ENCODE data around the gene ABCF1. TPM values are rescaled to one million over a fixed set of nuclear protein-coding genes. Genes with fewer than 3 reads are reported as not detected.

ABCF1 gene
- total RNA-seq, 1 experiment from 2014 or later, result 73.7 TPM

- Histone ChIP-seq H3F3A (ENCODE audit: insufficient read depth, low read depth) (peaks cover 23% of the 10 kb centered on the region), H3K4me3 (no peak overlapping the region), H3K4me2 (peak overlapping the region; percentile 32), H3K27me3 (ENCODE audit: insufficient read depth, low read depth) (no peaks in the 10 kb centered on the region), H3K9me2 (ENCODE audit: insufficient read depth) (no peaks in the 10 kb centered on the region), H4K20me1 (ENCODE audit: insufficient read depth) (no peaks in the 10 kb centered on the region), H3K9me3 (ENCODE audit: insufficient read depth, low read depth) (0 out of 2 replicates have a peak, but pooled peaks cover 7% of the 10 kb centered on the region), H3K4me1 (replicated peaks; ENCODE audit: insufficient read depth) (peaks cover 34% of the 10 kb centered on the region), H3K79me2 (ENCODE audit: low read depth) (no peaks in the 10 kb centered on the region), H3K27ac (peak overlapping the region; percentile 25), H2AFZ (0 out of 2 replicates have a peak overlapping the region, but pooled peaks have one; percentile 9), H3K36me3 (ENCODE audit: low read depth) (no peaks in the 10 kb centered on the region)
- POLR2A ChIA-PET (ENCODE audit: unreplicated experiment), result interaction anchor here (0.5 kb wide), 1 partner anchor 14 kb away, joined by 13 read pairs; no protein-coding TSS in a partner anchor
- BruUV-seq (replicated peaks), result no TSS peak
- CTCF ChIA-PET, result interaction anchor here (0.6 kb wide), 1 partner anchor 85 kb away, joined by 13 read pairs; no protein-coding TSS in a partner anchor
- no peak for DNase-seq
- no peak for TF ChIP-seq EZH2 (IDR thresholded peaks at IDR 0.05; ENCODE audit: low read depth)
- no peak for TF ChIP-seq CTCF (conservative IDR thresholded peaks at IDR 0.05)
- intact Hi-C loops (cut with micrococcal nuclease; ENCODE audit: unreplicated experiment), result no loop called here
Observed at GRCh38 chr6:30530014-30530413, 41.2 kb upstream of the ABCF1 start.

- Histone ChIP-seq H3K4me2 (no peak overlapping the region), H3K4me1 (replicated peaks; ENCODE audit: insufficient read depth) (peaks cover 23% of the 10 kb centered on the region), H3K4me3 (no peak overlapping the region), H3K79me2 (ENCODE audit: low read depth) (no peaks in the 10 kb centered on the region), H3K36me3 (ENCODE audit: low read depth) (no peaks in the 10 kb centered on the region), H4K20me1 (ENCODE audit: insufficient read depth) (no peaks in the 10 kb centered on the region), H3F3A (ENCODE audit: insufficient read depth, low read depth) (peaks cover 12% of the 10 kb centered on the region; the same call in 1 of the 2 replicates), H2AFZ (no peak overlapping the region), H3K9me2 (ENCODE audit: insufficient read depth) (no peaks in the 10 kb centered on the region), H3K9me3 (ENCODE audit: insufficient read depth, low read depth) (no peaks in the 10 kb centered on the region), H3K27ac (no peak overlapping the region), H3K27me3 (ENCODE audit: insufficient read depth, low read depth) (no peaks in the 10 kb centered on the region)
- POLR2A ChIA-PET (ENCODE audit: unreplicated experiment), result interaction anchor here (0.6 to 0.7 kb wide), 2 partner anchors 49 to 785 kb away, joined by 3 to 47 read pairs; no protein-coding TSS in a partner anchor
- no TSS peak for BruUV-seq (replicated peaks)
- DNase-seq, result no peak
- intact Hi-C loops (cut with micrococcal nuclease; ENCODE audit: unreplicated experiment), result no loop called here
- TF ChIP-seq EZH2 (IDR thresholded peaks at IDR 0.05; ENCODE audit: low read depth) (no peak), CTCF (conservative IDR thresholded peaks at IDR 0.05) (no peak)
- CTCF ChIA-PET, result interaction anchor here (0.6 to 0.9 kb wide), 2 partner anchors 11 to 21 kb away, joined by 5 to 7 read pairs; no protein-coding TSS in a partner anchor
Observed at GRCh38 chr6:30533460-30534294, 37.6 kb upstream of the ABCF1 start.

GRCh38 chr6:30537931-30538330 is 33.3 kb upstream of the ABCF1 start:
- TF ChIP-seq CTCF (conservative IDR thresholded peaks at IDR 0.05) (no peak), EZH2 (IDR thresholded peaks at IDR 0.05; ENCODE audit: low read depth) (no peak)
- no peaks in the 10 kb centered on the region for H3K9me2 ChIP-seq (ENCODE audit: insufficient read depth)
- H3K27ac ChIP-seq, result no peak overlapping the region
- H3F3A ChIP-seq (ENCODE audit: insufficient read depth, low read depth), result no peaks in the 10 kb centered on the region; the same call in none of the 2 replicates
- H3K27me3 ChIP-seq (ENCODE audit: insufficient read depth, low read depth), result no peaks in the 10 kb centered on the region
- CTCF ChIA-PET, result interaction anchor here (0.6 to 0.7 kb wide), 3 partner anchors 74 to 205 kb away, joined by 3 to 10 read pairs (median 3); no protein-coding TSS in a partner anchor
- H3K4me1 ChIP-seq (replicated peaks; ENCODE audit: insufficient read depth), result peaks cover 6% of the 10 kb centered on the region; the same call in 1 of the 2 replicates
- intact Hi-C loops (cut with micrococcal nuclease; ENCODE audit: unreplicated experiment), result no loop called here
- POLR2A ChIA-PET (ENCODE audit: unreplicated experiment), result interaction anchor here (0.6 kb wide), 1 partner anchor 198 kb away, joined by 5 read pairs; no protein-coding TSS in a partner anchor
- H2AFZ ChIP-seq, result no peak overlapping the region
- no peaks in the 10 kb centered on the region for H3K9me3 ChIP-seq (ENCODE audit: insufficient read depth, low read depth)
- no peaks in the 10 kb centered on the region for H3K36me3 ChIP-seq (ENCODE audit: low read depth)
- no TSS peak for BruUV-seq (replicated peaks)
- H3K4me3 ChIP-seq, result no peak overlapping the region
- no peaks in the 10 kb centered on the region for H3K79me2 ChIP-seq (ENCODE audit: low read depth)
- no peak for DNase-seq
- H4K20me1 ChIP-seq (ENCODE audit: insufficient read depth), result no peaks in the 10 kb centered on the region
- H3K4me2 ChIP-seq, result no peak overlapping the region

Measured in PC-9 (cell line).